GM21515 (cell line): ENCODE results near the gene KRT15.

Source experiments
- ATAC-seq: cut with Tn5 transposase; IDR thresholded peaks from one replicate; pipeline ENCODE4 v1.9.1; 2021; ENCODE audit not compliant: unreplicated experiment

The KRT15 gene

DNA sequence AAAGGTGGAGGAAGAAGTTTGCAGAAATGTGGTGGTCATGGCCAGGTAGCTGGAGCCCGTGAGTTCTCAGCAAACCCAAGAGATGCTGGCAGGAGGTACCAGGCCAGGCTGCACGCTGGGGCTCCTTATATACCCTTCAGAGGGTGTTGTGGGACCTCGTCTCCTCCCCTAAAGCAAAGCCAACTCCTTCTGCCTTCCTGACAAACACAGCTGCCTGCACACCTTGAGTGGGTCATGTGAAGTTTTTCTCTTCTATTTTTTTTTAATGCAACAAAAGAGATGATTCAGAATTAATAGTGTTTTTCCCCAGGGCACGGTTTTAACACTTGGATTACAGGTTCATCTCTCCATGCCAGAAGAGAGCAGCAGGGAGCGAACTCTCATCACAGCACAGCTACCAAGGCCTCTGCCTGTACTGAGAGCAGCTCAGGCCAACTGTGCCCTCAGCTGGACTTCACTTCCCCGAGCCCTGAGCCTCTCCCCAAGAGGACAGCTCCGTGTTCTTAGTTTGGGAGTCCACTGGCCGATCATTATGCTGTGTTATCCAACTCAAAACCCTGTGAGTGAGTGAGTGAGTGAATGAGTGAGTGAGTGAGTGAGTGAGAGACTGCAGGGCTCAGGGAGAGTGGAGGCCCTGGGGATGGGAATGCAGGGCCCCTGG, at the start of gene KRT15:
KRT15 (minus strand) TSS at position 102 of the 661 bp plus-strand sequence; CDS start at position 39, 63 bp downstream.
- ATAC-seq = no peak

DNA sequence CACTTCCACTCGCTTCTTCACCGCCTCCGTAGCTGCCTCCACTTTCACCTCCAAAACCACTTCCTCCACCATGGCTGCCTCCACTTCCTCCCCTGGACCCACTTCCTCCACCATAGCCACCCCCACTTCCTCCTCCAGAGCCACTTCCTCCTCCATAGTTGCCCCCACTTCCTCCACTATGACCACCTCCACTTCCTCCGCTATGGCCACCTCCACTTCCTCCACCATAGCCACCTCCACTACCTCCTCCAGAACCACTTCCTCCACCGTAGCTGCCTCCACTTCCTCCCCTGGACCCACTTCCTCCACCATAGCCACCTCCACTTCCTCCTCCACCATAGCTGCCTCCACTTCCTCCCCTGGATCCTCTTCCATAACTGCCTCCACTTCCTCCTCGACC, 48.6 kb upstream of the KRT15 start:
- ATAC-seq = no peak

DNA sequence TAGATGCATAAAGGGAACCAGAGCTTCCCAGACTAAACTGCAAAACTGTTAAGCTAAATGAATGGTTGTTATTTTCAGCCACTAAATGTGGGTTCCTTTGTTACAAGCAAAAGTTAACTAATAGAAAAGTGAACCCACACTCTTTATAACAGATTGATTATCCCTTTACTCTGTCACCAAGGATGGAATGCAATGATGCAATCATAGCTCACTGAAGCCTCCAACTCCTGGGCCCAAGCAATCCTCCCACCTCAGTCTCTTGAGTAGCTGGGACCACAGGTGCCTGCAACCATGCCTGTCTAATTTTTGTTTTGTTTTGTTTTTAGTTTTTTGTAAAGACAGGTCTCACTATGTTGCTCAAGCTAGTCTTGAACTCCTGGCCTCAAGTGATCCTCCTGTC, 46.6 kb upstream of the KRT15 start:
- ATAC-seq = no peak

DNA sequence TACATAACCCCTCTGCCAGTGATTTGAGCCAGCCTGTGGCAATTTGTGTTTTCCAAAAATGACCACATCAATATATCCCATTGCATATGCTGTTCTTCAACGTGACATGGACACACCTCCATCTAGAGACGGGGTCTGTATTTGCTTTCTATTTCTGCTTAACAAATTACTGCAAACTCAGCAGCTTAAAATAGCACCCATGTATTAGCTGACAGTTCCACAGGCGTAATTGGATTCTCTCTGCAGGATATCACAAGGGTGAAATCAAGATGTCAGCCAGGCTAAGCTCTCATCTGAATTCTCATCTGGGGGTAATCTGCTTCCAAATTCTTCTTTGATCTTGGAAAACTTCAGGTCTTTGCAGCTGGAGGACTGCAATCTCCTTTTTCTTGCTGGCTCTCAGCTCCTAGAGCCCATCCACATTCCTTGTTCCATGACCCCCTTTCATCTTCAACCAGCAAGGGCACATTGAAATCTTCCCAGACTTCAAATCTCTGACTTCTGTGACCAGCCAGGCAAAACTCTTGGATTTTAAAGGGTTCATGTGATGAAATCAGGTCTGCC, 45.0 kb upstream of the KRT15 start:
- no peak for ATAC-seq

DNA sequence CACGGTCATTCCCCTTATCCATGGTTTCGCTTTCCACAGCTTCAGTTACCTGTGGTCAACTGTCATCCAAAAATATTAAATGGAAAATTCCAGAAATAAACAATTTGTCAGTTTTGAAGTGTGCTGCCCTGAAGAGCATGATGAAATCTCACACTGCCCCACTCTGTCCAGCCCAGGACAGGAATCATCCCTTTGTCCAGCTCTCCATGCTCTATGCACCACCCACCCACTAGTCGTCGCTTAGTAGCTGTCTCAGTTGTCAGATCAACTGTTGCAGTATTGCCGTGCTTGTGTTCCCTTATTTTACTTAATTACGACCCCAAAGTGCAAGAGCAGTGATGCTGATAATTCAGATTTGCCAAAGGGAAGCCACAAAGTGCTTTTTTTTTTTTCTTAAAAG, 42.9 kb upstream of the KRT15 start:
- no peak for ATAC-seq

DNA sequence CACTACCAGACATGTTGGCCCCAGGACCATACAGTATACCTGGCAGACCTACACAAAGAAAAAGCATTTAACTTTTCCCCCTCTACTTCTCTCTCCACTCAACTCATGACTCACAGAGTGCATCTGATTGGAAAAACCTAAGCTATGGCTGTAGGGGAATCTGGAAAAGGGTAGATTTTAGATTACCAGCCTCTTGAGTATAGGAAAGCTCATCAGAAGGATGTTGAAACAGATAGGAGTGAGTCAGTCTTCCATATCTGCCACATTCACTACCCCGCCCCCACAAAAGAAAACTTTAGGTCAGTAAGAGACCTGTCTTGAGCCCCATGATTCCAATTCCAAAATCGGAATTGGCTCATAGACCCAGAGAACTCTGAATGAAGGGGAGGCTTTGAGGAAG, 40.9 kb upstream of the KRT15 start:
- ATAC-seq = no peak

DNA sequence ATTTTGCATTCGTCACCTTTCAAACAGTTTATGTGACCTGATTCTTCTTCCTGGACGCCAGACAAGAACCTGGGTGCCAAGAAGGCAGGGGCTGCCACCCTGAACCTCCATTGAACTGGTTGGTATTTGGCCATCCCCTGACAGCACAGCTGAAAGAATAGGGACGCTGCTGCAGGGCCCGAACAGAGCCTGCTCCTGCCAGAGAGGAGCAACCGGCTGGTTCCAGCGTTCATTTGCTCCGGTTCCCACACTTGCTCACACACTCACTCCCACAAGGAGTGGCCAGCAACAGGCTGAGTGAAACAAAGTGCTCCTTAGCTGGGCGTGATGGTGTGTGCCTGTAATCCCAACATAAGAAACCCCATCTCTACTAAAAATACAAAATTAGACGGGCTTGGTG, 38.2 kb upstream of the KRT15 start:
- ATAC-seq = no peak

DNA sequence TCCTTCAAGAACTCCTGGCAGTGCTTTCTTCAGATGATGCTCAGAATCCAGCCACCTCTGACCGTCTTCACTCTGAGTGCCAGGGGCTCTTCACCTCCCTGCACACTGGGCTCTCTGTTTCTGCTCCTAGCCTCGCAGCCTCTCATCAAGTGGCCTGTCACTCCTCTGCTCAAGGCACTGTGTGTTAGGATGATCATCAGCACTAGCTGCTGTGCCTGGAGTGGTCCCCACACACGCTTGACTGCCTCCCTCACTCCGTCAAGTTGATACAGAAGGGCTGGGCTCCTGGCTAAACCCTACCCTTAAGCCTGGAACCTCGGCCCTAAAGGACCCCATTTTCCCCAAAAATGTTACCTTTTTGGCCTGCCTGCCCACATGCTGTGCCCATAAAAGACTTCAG, 37.6 kb upstream of the KRT15 start:
- no peak for ATAC-seq

DNA sequence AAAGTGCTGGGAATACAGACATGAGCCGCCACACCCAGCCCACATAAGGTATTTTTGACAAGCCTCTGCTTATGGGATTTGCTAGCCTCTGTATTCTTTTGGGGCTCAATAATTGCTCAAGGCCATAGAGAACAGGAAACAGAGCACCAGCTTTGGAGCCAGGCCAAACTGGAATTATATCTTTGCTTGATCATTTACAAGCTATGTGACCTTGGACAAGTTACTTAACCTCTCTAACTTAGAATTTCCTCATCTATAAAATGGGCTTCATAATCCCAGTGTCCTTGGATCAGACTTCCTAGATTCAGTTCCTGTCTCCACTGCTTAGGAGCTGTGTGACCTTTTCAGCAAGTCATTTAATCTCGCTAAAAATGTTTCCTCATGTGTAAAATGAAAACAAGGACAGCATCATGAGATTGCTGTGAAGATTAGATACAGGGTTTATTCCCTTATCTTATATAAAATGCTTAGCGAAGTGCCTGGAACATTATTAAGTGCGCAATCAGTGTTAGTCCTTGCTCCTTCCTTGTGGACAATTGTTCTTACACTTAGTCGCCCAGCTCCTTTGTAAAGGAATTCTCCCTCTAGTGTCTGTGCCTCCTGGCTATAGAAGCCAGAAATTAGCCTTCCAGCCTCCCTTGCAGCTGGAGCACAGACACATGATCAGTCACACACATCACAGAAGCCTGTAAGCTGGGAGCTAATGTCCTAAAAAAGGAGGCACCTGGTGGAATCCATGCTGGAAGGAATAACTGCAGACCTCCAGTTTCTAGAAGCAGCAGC, 36.6 kb upstream of the KRT15 start:
- ATAC-seq = no peak

DNA sequence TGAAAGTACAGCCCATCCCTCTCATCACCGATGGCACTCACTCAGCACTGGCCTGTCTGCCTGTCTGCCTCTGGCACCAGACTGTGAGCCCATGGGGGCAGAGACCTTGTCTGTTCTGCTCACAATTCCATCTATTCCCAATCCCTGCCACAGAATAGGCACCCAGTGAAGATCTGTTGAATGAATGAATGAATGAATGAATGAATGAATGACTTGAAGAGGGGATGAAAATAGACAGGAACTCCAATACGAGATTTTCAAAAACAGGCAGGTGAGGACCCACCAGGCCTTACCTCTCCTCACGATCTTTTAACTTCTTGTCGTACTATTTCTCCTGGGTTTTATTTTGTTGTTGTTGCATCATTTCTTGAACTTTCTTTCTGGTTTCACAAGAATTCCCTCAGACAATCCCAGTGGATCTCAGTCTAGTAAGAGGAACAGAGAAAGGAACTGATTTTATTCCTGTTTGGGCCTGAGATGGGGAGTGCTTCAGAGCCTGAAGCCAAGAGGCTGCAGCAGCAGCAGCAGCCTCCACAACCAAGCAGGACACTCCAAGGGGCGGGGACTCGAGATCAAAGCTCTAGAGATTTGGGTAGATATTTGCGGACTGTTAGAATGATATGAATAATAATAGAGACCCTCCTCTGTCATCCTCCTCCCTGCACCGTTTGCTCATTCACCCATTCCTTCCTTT, 35.4 kb upstream of the KRT15 start:
- no peak for ATAC-seq

DNA sequence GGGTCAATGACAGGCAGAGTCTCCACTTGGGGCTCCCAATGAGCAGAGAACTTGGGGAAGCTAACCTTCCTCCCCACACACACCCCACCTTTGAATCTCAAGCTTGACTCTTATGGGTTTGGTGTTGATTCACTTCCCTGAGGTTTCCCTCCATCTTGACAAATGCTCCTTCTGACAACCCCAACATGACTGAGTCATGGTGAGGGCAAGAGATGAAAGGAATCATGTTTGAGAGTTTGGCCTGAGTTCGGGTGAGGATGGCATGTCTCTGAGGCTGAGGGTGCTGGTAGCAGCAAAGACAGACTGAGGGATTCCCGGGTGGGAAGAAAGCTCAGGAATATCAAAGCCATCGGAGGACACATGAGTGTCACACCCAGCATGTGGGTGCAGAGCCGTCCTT, 34.5 kb upstream of the KRT15 start:
- no peak for ATAC-seq

DNA sequence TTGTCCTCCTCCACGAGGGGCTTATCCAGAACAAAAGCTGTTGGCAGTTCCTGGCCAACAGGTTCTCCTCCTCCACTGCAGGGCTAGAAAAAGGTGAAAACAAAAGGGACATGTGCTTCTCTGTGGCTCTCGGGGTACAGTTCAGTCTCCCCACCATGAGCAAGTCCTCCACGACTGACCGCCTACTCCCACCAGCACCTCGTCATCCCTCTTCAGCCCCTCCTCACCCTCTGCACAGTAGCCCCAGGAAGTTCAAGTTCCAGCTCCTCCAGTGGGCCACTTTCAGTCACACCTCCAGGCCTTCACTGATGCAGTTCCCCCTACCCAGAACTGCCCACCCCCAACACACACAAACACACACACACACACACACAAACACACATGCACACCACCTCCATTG, 33.8 kb upstream of the KRT15 start:
- no peak for ATAC-seq

DNA sequence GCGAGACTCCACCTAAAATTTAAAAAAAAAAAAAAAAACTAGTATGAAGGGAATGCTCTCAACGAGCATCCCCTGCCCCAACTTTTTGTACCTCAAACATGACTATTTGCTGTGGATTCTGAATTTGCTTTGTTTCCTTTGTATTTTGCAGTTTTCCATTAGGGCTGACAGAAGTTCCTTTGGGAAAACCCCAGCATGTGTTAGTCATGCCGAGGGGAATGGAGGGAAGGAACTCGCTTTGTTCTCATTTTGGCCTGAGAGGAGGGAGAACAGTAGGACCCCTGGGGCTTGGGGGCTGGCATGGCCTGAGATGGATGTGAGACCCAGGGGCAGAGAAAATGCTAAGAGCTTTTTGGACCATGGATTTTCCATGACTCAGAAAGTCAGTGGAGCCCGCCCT, 32.7 kb upstream of the KRT15 start:
- ATAC-seq = no peak

DNA sequence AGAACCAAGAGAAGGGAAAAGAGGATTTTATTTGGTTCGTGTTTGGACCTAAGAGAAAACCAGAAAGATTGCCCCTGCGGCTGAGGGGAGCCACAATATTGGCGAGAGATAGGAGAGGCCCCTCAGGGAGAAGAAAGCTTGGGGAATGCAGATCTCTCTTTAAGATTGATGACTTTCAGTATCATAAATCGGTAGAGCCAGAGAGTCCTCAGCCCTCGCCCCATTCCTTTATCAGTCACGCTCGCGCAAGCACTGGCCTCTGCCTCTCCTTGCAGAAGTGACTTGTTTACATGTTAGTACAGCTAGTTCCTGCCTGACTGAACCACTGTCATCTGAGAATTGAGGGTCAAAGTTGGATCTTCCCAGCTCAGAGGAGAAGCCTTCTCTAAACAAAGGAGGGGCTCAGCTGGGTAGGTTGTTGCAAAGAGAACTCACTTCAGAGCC, 30.9 kb upstream of the KRT15 start:
- ATAC-seq = no peak

DNA sequence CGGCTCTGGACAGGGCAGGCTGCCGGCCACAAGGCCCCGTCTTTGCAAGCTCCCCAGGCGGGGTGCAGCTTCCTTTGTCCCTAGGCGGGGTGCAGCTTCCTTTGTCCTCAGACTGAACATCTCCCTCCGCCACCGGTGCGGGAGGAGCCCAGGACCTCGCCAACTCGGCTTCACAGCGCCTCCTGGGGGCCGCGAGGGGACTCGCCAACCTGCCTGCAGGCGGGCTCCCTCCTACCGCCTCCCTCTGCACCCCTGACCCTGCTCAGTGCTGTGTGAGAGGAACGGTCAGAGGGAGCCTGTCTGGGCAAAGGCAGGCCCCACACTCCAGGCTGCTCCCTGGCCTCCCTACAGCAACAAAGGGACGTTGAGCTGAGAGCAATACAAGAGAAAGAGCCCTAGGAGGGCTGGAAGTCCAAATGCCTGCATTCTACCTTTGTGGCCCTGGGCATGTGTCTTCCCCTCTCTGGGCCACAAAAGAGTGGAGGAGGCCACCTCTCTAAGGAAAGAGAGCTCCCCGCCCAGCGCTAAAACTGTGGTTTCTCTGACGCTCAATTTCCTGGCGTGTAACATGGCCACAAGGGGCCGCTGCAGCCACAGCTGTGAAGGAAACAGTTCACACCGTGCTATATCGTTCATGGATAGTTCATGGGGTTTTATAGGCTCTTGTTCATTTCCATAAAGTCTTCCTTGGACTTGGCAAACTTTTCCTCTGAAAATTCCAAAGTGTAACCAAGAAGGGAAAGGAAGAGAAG, 30.3 kb upstream of the KRT15 start:
- ATAC-seq = no peak

DNA sequence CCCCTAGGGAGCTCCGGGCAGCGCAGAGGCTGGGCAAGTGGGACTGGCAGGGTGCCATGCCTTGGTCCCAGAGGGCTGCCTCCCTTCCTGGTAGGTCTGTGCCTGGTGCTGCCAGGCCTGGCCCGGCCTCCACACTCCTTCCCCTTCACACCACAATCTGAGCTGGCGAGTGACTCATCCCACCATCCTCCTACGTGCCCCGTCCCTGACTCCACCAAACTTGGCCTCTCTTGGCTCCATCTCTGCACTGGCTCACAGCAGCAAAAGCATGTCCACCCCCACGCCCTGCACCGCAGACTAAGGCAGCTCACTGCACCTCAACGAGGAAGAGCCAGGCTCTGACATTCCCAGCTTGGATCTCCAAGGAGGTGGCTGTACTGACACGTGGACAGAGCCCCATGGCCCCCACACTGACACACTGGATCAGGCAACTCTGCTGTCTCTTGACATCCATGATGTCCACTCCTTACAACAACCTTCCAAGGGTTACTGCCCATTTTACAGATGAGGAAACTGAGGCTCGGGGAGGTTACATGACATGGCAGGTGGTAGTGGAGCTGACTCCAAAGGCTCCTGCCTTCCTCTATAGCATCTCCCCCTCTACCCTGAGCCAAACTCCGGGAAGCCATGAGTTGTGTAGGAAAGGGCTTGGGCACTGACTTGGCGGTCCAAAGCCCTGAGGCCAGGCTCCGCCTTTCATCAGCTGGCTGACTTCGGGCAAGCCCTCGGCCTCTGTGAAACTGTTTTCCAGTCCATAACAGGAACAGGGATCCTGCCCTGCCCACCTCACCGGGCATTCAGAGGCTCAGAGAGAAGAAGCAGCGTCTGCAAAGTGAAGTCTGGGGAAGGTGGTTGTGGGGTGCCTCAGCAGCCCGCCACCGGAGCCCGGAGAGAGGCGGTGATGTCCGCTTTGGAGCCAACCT, 29.5 kb upstream of the KRT15 start:
- no peak for ATAC-seq

DNA sequence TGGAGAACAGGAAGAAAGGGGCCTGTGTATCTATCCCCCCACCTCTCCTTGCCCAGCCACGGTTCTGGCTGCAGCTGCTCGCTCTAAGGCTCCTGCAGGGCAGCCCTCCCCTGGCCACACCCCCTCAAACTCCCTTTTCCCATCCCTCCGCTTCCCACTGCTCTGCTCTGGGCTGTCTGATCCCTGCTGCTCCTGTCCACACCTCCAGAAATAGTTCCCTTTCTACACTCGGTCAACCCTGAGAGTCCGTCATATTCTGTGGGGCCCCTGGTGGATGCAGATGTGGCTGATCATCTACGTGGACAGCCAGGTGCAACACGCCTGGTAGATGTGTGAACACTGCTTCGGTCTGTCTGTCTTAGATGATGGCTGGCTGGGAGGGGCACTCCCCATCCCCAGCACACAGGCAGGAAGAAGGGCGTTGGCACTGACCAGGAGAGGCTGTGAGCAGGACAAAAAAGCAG, 28.7 kb upstream of the KRT15 start:
- no peak for ATAC-seq

DNA sequence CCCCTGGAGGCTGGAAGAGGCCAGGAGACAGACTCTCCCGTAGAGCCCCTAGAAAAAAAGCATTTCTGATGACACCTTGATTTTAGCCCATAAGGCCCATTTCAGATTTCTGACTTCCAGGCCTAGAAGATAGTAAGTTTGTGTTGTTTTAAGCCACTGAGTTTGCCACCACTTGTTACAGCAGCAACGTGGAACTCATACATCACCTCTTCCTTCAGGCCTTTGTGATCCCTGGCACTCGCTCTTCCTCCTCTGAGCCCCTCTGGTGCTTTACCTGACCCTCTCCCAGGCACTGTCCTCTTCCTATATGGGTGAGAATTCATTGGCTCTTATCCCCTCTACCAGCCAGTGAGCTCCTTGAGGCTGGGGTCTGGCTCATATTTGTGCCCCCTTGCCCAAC, 28.1 kb upstream of the KRT15 start:
- ATAC-seq = no peak

DNA sequence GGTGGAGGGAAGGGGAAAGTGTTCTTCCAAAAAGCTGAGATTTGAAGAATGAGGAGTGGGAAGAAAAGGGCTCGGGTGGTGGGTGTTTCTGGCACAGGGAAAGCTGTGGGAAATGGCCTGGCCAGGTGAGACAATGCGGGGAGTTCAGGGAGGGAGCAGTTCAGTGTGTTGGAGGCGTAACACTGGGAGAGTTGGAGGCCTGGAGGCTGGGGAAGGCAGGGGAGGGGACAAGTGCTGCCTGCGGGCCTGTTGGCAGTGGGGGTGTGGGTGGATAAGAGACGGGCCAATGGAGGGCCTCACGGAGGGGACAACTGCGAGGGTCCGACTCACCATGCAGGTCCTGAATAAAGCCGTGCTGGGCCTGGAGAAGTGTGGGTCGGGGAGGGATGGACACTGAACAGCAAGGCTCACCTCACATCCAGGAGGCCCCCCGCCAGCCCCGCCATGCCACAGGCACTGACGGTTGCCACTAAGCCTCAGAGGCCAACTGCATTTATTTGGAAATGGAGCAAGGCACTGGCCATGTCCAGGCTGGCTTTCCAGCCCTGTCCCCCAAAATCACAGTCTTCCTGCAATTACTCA, 27.2 kb upstream of the KRT15 start:
- no peak for ATAC-seq

DNA sequence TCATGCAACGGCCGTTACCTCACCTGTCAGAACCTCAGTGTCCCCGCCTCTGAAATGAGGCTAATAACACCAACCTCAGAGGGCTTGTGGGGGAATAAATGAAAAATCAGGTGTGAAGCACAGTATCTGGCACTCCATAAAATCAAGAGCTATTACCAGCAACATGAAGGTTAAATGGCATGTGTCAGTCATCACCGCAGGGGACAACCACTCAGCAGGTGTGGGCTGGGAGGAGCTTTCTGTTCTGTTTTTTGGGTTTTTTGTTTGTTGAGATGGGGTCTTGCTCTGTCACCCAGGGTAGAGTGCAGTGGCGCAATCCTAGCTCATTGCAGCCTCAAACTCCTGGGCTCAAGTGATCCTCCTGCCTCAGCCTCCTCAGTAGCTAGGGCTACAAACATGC, 26.2 kb upstream of the KRT15 start:
- no peak for ATAC-seq
